Measurements from ENCODE around the gene CRYBB1. TPM values are rescaled to one million over a fixed set of nuclear protein-coding genes. Genes with fewer than 3 reads are reported as not detected.
A peak's percentile ranks its signal among the peaks of the same experiment; 100 is the strongest.

Gene CRYBB1
- total RNA-seq, 3 donors from 2014 or later (not counting 1 experiment from before 2014, with no cell fraction given), result not detected

- Mint-ChIP-seq H3K36me3 (no peaks in the 10 kb centered on the region), H3K27ac (no peak overlapping the region)
Observed at GRCh38 chr22:26612652-26613051, 5.2 kb downstream of the CRYBB1 start.

DNA sequence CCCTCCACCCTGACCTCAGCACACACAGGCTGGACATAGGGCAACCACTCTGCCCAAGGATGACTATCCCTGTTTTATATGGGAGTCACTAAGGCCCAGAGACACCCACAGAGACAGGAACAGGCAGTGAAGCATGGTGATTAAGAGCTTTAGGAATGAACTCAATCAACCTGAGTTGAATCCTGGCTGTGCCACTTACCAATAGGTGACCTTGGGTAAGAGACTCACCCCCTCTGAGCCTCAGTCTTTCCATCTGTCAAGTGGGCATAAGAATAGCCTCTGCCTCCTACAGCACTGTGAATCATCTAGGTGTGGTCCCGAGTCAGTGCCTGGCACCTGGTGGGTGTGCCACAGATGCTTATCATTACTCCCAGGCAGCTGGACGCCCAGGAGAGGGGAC lies 6.8 kb downstream of the CRYBB1 start:
- Histone ChIP-seq H3K4me1 (ENCODE audit: control insufficient read depth, insufficient read depth, low read length) (peaks cover 32% of the 10 kb centered on the region), H3K27ac (ENCODE audit: low read length) (peak overlapping the region; percentile 11), H3K36me3 (ENCODE audit: control insufficient read depth, insufficient read depth, low read length) (no peaks in the 10 kb centered on the region), H3K4me3 (ENCODE audit: low read length) (no peak overlapping the region), H3K9me3 (ENCODE audit: control insufficient read depth, insufficient read depth, low read length) (no peaks in the 10 kb centered on the region), H3K27me3 (ENCODE audit: control insufficient read depth, insufficient read depth, low read length) (no peaks in the 10 kb centered on the region)
- Mint-ChIP-seq H3K36me3 (no peaks in the 10 kb centered on the region), H3K9me3 (peaks cover 0 to 2% of the 10 kb centered on the region in 2 donors), H3K4me3 (no peak overlapping the region), H3K27ac (peak overlapping the region in 1 of 2 donors; percentile 86), H3K27me3 (ENCODE audit: low read depth in 2 of 2) (no peaks in the 10 kb centered on the region), H3K4me1 (peaks cover 42 to 52% of the 10 kb centered on the region in 2 donors)
- ATAC-seq (peak in 1 of 3 donors; percentile 28), DNase-seq (no peak)
- TF ChIP-seq, protein P1, sequence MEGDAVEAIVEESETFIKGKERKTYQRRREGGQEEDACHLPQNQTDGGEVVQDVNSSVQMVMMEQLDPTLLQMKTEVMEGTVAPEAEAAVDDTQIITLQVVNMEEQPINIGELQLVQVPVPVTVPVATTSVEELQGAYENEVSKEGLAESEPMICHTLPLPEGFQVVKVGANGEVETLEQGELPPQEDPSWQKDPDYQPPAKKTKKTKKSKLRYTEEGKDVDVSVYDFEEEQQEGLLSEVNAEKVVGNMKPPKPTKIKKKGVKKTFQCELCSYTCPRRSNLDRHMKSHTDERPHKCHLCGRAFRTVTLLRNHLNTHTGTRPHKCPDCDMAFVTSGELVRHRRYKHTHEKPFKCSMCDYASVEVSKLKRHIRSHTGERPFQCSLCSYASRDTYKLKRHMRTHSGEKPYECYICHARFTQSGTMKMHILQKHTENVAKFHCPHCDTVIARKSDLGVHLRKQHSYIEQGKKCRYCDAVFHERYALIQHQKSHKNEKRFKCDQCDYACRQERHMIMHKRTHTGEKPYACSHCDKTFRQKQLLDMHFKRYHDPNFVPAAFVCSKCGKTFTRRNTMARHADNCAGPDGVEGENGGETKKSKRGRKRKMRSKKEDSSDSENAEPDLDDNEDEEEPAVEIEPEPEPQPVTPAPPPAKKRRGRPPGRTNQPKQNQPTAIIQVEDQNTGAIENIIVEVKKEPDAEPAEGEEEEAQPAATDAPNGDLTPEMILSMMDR (IDR thresholded peaks at IDR 0.05), result no peak
- intact Hi-C loops (cut with micrococcal nuclease), result no loop called here
- WGBS (ENCODE audit: insufficient coverage), result 61% methylated on average over 2 of the region's 2 CpGs

More at GRCh38 chr22:26612652-26613051, 5.2 kb downstream of the CRYBB1 start:
- H3K4me3 ChIP-seq (ENCODE audit: low read length), result no peak overlapping the region
- ATAC-seq (no peak), DNase-seq (no peak)
- H3K27me3 ChIP-seq (ENCODE audit: control insufficient read depth, insufficient read depth, low read length), result no peaks in the 10 kb centered on the region
- H3K27me3 Mint-ChIP-seq (ENCODE audit: low read depth in 2 of 2), result no peaks in the 10 kb centered on the region
- H3K36me3 ChIP-seq (ENCODE audit: control insufficient read depth, insufficient read depth, low read length), result no peaks in the 10 kb centered on the region
- 96% methylated on average over 4 of the region's 4 CpGs for WGBS (ENCODE audit: insufficient coverage)
- no peak overlapping the region for H3K27ac ChIP-seq (ENCODE audit: low read length)
- H3K9me3 Mint-ChIP-seq, result peaks cover 0 to 2% of the 10 kb centered on the region in 2 donors
- H3K4me1 ChIP-seq (ENCODE audit: control insufficient read depth, insufficient read depth, low read length), result peaks cover 46% of the 10 kb centered on the region
- H3K4me3 Mint-ChIP-seq, result no peak overlapping the region
- intact Hi-C loops (cut with micrococcal nuclease), result no loop called here
- no peaks in the 10 kb centered on the region for H3K9me3 ChIP-seq (ENCODE audit: control insufficient read depth, insufficient read depth, low read length)
- TF ChIP-seq, protein P1 (IDR thresholded peaks at IDR 0.05), result no peak
- peaks cover 58 to 67% of the 10 kb centered on the region in 2 donors for H3K4me1 Mint-ChIP-seq

DNA sequence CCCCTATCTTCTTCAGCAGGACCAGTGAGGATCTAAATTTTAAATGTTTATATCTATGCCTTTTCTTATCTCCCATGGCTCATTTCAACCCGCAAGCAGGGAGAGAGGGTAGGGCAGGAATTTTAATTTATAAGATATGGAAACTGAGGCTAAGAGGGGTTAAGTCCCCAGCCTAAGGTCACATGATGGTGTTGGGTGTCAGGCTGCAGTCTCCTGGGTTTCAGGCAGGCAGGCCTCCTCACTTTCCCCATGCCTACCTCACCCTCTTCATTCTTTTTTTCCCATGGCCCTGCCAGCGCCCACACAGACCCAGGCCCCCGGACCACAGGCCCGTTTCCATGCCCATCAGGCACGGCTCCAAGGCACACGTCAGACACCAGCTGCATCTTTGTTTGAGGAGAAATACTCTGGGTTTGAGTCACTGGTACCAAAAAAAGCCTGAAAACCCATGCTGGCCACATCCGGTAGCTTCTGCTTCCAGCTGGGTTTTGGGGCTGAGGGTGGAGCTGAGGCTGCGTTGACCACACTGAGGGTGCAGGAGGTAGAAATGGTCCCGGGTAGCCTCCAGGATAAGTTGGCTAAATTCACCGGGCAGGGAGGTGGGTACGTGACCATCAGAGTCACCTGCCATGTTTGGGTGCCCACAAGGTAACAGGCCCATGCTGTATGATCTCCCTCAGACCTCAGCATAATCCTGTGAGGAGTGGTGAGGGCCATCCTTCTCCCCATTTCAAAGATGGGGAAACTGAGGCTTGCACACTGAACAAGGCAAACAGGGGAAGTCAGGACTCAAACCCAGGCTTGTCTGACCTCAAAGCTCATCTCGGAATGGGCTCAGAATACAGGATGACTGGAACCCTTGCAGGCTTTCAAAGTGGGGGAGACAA lies 7.5 kb downstream of the CRYBB1 start:
- ATAC-seq (peak; percentile 53 to 78 (median 78)), DNase-seq (peak; percentile 35 to 63)
- H3K27ac ChIP-seq (ENCODE audit: low read length), result peak overlapping the region; percentile 73

More for the DNA sequence above, 7.5 kb downstream of the CRYBB1 start:
- Mint-ChIP-seq H3K27me3 (ENCODE audit: low read depth in 2 of 2) (no peaks in the 10 kb centered on the region), H3K4me3 (peak overlapping the region; percentile 80), H3K27ac (peak overlapping the region; percentile 86 to 90), H3K36me3 (no peaks in the 10 kb centered on the region), H3K9me3 (peaks cover 0 to 2% of the 10 kb centered on the region in 2 donors), H3K4me1 (peaks cover 37 to 45% of the 10 kb centered on the region in 2 donors)
- Histone ChIP-seq H3K4me3 (ENCODE audit: low read length) (no peak overlapping the region), H3K36me3 (ENCODE audit: control insufficient read depth, insufficient read depth, low read length) (no peaks in the 10 kb centered on the region), H3K27me3 (ENCODE audit: control insufficient read depth, insufficient read depth, low read length) (no peaks in the 10 kb centered on the region), H3K4me1 (ENCODE audit: control insufficient read depth, insufficient read depth, low read length) (peaks cover 27% of the 10 kb centered on the region), H3K9me3 (ENCODE audit: control insufficient read depth, insufficient read depth, low read length) (no peaks in the 10 kb centered on the region)
- intact Hi-C loops (cut with micrococcal nuclease), result no loop called here
- TF ChIP-seq, protein P1 (IDR thresholded peaks at IDR 0.05), result no peak
- WGBS (ENCODE audit: insufficient coverage), result 43% methylated on average over 11 of the region's 12 CpGs

All from natural killer cell (primary cell).